GM19351 (cell line): ENCODE results near the gene TMEM209.
A peak's percentile ranks its signal among the peaks of the same experiment; 100 is the strongest.
"Not testable (repeated sequence)": the region's sequence is repeated elsewhere in the genome, so short reads cannot be mapped to it uniquely, and the experiment has no call there.

ENCODE experiments used
- ATAC-seq: cut with Tn5 transposase; IDR thresholded peaks from one replicate; pipeline ENCODE4 v1.9.1; 2021; ENCODE audit warnings: mild to moderate bottlenecking, moderate library complexity; ENCODE audit not compliant: unreplicated experiment

TMEM209 gene

DNA sequence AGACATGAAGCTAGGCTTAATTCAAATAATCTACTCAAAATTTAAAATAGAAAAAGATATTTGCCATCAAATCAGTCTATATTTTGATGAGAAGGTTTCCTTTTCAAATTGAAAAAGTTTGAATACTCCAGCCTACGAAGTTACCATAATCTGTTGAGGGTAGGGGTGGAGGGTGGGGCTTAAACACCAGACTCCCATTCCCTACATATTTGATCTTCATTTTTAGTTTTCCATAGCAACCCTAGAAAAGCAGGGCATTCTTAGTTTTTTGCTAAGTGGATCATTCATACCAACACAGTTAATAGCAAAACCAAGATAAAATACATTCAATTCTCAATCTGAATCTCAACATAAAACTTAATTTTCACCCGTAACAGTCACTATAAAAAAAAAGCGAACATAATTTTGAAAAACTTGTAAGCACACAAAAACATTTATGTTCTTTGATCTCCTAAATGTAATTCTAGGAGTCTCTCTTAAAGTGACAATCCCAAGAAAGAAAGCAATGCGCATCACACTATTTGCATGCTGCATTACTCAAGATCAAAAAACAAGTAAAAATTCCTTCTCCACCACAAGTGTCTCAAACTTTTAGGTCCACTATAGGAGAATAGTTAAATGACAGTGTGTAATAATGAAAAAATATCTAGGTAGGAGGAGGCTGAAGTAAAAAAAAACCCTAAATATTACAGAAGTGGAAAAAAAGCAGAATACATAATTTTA is 30.8 kb downstream of the TMEM209 start:
- ATAC-seq, result no peak

DNA sequence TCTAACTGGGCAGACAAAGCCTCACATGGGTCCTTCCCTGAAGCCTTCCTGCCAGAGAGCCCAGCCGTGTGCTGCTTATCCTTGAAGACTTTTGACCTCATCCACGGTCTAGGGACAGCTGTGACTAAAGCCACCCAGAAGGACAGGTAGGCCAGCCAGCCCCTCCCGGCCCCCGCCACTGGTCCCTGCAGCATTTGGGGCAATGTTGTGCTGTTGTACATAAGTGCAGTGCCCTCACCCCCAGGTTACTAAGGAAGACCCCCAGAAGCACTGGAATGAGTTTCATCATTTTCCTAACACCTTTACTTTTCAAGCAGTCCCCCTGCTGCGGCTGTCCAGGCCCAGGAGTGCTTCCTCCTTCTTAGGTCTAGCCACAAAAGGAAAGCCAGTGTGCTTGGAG is 43.0 kb downstream of the TMEM209 start:
- no peak for ATAC-seq

DNA sequence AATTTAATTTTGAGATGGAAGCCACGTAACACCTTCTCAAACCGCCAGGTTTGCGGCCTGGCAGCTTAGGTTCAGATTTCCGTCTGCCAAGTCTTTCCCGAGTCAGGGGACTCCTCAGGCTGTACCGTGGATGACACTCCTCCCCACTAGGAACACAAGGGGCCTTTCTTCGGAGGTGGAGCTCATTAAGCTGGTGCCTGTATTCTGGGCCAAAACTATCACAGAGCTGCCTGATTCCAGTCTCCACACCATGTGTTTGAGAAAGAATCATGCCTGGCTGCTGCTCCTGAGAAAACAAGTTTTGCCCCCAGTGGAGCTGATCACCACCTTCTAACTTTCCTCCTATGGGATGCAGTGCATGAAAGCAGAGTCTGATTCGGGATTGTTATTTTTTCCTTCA is 44.8 kb downstream of the TMEM209 start:
- no peak for ATAC-seq

DNA sequence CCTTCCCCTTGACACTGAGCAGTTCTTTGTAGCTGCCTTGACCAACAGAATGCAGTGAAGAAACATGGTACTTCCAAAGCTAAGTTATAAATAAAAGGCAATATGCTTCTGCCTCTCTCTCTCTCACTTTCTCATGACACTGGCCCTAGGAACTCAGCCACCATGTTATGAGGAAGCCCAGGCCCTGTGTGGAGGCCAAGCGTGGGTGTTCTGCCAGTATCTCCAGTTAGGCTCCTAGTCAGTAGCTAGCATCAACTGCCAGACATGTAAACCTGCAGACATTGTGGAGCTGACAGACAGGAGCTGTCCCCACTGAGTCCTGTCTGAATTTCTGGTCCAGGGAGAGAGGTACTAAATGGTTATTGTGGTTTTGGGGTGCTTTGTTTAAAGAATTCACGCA is 45.2 kb downstream of the TMEM209 start:
- ATAC-seq, result no peak

DNA sequence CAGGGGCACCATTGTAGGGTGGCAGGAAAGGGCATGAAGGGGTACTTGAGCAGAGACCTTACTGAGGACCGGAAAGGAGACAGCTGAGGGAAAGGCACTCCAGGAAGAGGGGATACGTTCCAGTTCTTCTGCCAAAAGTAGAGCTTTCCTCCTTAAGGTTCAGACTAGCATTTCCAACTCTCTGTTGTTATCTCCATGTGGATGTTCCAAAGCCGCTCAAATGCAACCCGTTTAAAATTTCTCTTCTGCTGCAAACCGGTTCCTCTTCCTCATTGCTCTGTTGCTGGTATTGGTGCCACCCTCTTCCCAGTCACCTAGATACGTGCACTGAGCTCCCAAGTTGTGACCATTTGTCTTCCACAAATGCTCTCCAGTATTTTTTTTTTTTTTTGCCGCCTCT is 47.5 kb downstream of the TMEM209 start:
- ATAC-seq, result no peak

DNA sequence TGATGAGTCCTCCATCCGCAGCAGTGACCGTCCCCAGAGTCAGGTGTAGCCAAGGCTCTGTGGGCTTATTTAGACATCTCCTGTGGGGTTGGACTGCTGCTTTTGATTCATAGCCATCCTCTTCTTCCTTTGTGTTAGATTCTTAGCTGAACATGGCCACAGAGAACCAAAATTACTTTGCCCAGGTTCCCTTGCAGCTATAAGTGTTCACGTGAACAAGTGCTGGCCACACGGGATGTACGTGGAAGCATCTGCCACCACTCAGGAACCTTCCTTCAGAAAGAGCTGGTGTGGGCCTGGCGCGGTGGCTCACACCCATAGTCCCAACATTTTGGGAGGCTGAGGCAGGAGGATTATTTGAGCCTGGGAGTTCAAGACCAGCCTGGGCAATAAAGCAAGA is 49.1 kb downstream of the TMEM209 start:
- ATAC-seq, result no peak

DNA sequence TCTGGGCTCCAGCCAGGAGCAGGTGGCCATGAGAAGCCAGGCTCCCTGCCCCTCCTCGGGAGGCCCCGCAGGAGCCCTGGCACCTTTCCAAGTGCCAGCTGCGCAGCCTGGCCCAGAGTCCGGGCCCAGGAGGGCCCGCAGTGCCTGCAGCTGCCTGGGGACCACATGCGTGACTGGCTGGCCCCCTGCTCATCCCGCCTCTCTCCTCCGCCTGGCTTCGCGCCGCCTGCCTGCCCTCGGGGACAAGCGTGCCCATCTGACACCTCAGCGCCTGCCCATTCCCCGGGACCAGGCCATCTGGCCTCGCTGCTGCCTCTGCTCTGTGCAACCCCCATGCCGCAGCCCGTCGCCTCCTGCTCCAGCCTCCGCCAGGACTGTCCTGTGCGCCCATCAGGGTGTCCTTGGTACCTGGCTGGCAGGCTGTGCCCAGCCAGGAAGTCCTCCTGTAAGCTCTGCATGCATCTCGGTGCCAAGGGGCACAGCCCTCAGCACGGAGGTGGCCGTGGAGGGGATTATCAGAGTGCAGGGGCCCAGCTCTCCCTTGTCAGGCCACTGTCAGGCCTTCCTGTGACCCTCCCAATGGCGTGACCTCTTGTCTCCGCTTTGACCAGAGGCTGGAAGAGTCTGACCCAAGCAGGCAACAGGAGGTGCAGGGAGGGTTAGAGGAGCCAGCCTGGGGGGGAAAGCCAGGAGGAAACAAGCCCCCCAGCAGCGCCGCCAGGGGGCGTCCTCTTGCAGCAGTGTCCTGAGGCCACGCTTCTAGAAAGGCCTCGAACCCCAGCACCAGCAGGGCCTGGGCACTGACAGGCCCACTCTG is 50.5 kb downstream of the TMEM209 start:
- ATAC-seq, result no peak

DNA sequence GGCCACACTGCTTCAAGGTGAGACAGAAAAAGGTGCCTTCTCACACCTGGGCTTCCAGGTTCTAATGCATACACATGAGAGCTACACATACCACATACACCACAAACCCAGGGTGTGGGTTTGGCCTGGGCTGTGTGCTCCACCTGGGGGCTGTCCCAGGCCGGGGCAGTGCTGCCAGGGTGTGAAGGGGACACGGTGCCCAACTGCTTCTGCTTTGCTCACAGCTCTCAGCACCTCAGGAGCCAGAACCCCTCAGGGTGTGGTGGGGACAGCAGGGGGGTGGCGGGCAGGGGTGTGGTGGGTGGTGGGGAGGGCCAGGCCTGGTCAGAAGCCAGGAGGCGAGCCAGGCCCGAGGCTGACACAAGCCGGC is 51.1 kb downstream of the TMEM209 start:
- no peak for ATAC-seq

DNA sequence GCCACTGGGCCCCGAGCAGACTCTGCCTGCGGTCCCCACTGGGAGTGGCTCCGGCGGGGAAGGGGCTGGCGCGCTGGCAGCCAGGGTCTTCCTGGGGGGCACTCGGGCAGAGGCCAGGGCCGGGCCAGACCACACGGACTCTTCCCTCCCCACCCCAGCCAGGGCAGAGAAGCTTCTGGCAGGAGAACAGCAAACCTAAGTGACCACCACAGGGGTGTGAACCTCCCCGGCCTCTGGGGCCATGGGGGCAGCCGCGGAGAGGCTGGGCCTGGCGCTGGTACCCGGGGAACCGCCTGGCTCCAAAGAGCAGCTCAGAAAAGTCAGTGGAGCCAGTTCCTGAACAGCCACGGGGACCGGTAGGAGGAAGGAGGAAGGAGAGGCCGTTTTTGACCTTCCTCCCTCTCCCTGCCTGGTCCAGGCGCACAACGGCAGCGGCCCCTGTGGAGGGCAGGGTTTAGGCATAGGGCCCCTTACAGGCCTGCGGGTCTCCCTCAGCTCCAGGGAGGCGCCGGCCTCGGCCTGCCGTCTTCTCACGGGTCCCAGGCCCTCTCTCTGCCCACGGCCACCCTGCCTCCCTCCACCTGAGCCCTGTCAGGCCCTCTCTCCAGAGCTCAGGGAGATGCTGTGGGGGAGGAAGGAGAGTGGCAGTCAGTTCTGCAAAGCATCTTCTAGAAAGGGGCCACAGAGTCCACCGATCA is 51.8 kb downstream of the TMEM209 start:
- ATAC-seq, result no peak

DNA sequence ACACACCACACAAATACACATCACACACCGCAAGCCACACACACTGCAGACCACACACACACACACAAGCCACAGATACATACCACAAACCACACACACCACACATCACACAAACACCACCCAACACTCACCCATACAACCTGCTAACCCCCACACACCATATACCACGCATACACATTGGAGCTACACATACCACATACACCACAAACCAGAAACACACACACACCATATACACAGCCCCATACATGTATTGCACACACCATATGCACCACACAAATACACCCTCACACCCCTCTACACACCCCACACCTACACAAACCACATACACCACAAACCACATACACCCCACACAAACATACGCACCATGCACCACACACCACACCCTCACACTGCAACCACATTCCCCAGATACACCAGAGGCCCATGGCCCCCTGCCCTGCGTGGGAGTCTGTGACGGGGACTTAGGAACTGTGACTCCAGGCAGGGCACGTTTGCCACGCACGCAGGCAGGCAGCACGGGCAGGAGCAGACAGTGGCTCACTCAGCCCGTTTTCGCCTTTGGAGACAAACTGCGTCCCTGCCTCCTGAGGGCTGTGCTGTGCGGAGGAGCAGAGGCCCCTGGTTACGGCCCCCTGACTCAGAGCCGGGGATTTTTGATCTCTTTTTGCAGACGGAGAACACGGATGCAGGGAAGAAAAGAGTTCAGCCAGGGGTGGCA is 52.6 kb downstream of the TMEM209 start:
- ATAC-seq, result no peak

DNA sequence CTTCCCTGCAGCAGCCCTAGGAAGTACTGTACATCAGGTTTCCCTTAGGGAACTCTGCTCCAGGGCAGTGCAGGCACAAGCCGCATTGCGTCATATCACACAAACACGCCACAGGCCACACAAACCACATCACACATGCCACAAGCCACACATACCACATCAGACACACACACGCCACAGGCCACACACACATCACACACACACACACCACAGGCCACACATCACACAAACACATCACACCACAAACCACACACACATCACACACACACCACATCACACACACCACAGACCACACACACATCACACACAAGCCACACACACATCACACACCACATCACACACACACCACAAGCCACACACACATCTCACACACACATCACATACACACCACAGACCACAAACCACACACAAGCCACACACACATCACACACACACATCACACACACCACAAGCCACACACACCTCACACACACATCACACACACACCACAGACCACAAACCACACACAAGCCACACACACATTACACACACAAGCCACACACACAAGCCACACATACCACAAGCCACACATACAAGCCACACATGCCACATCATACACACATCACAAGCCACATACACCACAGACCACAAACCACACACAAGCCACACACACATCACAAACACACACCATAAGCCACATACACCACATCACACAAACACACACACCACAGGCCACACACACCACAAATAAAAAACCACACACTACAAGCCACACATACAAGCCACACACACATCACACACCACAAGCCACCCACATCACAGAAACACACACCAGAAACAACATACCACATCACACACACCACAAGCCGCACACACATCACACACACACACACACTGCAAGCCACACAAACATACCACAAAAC is 53.4 kb downstream of the TMEM209 start:
- ATAC-seq, result no peak

DNA sequence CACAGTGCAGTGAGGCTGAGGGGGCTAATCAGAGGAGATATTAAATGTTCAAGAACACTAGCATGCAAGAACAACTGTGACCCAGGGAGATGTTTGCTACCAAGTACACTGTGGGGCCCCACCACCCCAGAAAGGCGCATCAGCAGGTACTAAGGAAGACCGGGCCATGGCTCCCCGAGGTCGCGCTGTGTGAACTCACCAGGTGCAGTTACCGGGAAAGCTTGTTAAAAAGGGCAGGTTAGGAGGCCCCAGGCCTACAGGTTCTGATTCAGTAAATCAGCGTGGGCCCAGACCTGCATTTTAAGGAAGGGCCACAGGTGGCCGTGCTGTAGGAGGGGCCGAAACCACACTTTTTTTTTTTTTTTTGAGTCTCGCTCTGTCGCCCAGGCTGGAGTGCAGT is 54.6 kb downstream of the TMEM209 start:
- peak; percentile 37 for ATAC-seq

DNA sequence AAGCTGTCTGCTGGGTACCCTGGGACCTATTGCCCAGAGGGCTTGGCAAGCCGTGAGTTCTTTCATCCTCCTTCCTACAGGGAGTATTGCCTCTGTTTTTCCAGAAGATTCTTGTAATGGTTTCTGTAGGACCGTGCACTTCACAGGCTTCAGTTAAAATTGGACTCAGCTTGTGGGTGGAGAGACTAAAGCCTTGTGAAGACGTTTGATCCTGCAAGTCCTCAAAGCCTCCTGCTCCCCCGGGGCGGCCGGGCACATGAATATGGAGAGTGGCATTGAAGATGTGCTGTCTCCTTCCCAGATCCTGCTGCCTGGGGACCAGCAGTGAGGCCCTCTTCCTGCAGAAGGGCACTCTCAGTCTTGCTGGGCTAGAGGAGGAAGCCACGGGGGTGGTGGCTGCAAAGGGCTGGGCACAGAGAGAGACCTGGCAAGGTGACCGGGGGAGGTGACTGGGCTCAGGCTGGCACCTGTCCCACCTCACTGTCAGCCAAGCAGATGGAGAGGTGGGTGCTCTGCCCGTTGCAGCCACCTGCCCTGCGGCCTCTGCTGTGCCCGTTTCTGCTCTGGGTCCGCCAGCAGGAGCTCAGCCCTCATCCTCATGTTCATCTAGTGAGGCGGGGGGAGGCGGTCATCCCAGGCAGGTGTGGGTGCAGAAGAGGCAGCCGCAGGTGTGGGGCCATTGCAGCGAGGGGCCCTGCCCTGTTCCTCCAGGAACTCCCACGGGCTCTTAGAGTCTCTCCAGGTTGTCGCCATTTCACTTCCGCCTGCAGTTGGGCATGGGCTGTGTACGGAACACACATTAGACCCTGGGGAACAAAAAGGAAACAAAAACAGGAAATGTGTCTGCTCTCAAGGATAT is 55.7 kb downstream of the TMEM209 start:
- ATAC-seq, result peak; percentile 52

DNA sequence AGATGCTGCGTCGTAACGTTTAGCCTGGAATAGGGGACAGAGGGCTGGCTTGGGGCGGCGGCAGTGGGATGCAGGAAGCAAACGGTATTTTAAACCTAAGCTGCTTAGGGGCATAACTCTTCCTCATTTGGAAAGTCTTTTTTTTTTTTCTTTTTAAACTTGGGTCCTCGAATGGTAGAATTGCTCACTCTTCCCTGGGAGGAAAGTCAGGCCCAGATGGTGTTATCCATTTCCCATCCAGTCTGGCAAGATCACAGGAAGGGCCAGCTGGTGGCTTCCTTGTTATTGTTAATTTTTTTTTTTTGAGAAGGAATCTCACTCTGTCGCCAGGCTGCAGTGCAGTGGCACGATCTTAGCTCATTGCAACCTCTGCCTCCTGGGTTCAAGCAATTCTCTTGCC is 56.6 kb downstream of the TMEM209 start:
- ATAC-seq, result no peak

DNA sequence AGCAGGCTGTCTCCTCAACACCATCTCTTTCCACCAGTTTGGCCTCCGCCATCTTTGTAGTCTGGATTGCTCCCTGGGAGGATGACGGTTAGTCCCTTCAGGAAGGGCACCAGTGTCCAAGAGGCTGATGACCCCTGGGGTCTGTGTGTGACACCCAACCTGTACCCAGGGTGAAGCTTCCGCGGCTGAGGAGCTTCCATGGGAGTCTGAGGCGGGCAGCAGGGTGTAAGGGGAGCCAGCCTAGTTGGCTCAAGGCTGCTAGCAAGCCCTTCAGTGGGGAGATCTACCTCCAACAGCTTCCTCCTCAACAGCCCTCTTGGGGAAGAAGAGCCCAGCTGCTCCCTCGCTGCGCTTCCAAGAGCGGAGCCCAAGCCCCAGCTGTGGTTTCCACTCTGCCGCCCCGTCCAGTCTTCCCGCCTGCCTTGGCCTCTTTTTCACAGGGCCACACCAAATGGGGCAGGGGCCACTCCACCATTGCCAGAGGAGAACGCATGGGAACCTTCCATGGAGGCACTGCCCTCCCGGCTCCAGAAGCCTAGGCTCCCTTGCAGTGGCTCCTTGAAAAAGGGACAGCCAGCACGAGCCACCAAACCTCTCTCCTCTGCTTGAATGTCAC is 57.4 kb downstream of the TMEM209 start:
- no peak for ATAC-seq

DNA sequence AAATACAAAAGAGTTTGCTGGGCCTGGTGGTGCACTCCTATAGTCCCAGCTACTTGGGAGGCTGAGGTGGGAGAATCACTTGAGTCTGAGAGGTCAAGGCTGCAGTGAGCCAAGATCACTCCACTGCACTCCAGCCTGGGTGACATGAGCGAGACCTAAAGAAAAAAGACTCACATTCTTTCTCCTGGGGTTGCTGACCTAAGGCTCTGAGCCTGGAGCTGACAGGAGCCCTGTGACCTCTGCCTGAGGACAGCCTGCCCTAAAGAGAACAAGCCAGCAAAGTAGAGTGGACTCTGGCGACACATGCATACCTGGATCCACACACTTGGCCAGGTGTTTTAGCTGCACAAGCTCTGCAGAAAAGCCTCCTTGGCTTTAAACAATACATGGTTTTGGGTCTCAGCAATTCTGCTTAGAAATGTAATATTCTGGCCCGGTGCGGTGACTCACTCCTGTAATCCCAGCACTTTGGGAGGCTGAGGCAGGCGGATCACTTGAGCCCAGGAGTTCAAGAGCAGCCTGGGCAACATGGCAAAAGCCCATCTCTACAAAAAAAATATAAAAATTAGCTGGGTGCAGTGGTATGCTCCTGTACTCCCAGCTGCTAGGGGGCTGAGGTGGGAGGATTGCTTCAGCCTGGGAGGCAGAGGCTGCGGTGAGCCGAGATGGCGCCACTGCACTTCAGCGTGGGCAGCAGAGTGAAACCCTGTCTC is 58.4 kb downstream of the TMEM209 start:
- no peak for ATAC-seq

DNA sequence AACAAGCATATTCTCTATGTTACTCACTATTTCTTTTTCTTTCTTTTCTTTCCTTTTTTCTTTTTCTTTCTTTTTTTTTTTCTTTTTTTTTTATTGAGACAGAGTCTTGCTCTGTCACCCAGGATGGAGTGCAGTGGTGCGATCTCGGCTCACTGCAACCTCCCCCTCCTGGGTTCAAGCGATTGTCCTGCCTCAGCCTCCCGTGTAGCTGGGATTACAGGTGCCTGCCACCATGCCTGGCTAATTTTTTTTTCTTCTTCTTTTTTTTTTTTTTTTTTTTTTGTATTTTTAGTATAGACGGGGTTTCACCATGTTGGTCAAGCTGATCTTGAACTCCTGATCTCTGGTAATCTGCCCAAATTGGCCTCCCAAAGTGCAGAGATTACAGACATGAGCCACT is 59.1 kb downstream of the TMEM209 start:
- ATAC-seq, result not testable (repeated sequence)

DNA sequence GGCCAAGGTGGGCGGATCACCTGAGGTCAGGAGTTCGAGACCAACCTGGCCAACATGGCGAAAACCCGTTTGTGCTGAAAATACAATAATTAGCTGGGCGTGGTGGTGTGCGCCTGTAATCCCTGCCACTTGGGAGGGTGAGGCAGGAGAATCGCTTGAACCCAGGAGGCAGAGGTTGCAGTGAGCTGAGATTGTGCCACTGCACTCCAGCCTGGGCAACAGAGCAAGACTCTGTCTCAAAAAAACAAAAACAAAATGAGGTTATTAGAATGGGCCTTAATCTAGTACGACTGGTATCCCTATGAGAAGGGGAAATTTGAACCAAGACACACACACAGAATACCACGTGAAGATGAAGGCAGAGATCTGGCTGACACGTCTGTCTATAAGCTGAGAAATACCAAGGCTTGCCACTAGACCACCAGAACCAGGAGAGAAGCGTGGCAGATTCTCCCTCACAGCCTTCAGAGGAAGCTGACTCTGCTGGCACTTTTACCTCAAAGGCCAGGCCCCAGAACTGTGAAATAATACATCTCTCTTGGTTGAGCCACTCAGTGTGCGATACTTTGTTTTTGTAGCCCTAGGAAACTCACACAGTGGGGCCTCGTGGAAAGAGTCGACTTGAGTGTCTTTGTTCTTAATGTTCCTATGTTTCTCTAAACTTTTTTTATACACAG is 59.6 kb downstream of the TMEM209 start:
- ATAC-seq, result no peak
